AG04450 (cell line): ENCODE results near the gene TWIST1. TPM values are rescaled to one million over a fixed set of nuclear protein-coding genes. Genes with fewer than 3 reads are reported as not detected.

ENCODE experiments used
- CTCF ChIA-PET: fragments of 300-600, 350-600 bp; formaldehyde crosslinking; extraction: SDS; loops from one replicate; lab custom pipeline; 2022; ENCODE audit warnings: antibody characterized with exemption, inconsistent platforms; lab: Charles Lee
- POLR2A ChIA-PET: fragments of 350-600 bp; formaldehyde crosslinking; extraction: SDS; loops from one replicate; lab custom pipeline; 2021; ENCODE audit warnings: antibody characterized with exemption, inconsistent platforms; lab: Yijun Ruan, JAX
- DNase-seq: peaks from one replicate; pipeline ENCODE4 v3.0.0-alpha.2; 2011; ENCODE audit warnings: low read depth, low spot score
- H3K27ac ChIP-seq: one replicate; pipeline ENCODE4 v1.5.1; 2012; ENCODE audit warnings: low read depth, low read length, control low read depth
- H3K27me3 ChIP-seq: one replicate; pipeline ENCODE4 v1.6.0; 2012; ENCODE audit warnings: low read length; ENCODE audit not compliant: control insufficient read depth, insufficient read depth
- H3K4me3 ChIP-seq: 2 replicates; pipeline ENCODE4 v1.5.1; 2011; ENCODE audit warnings: mild to moderate bottlenecking, low read depth, low read length, control low read depth
- H3K9me3 ChIP-seq: 2 replicates; pipeline ENCODE4 v1.5.1; 2012; ENCODE audit warnings: low read length; ENCODE audit not compliant: control insufficient read depth, insufficient read depth
- CTCF ChIP-seq: IDR thresholded peaks from 2 replicates; pipeline ENCODE4 v1.5.1; 2011; ENCODE audit warnings: low read depth, low read length, control low read depth, inconsistent platforms
- polyA plus RNA-seq: library from polyadenylated mRNA; depleted of rRNA; stranded (reverse); fragments of >200 nt; gene quantifications from 2 replicates; pipeline ENCODE4 v1.2.3, GENCODE V29; 2011

Gene TWIST1
- polyA plus RNA-seq, 1 experiment, result 19.4 TPM

- H3K27me3 ChIP-seq, result no peaks in the 10 kb centered on the region
- ChIA-PET POLR2A (interaction anchor here (0.6 to 0.9 kb wide), 2 partner anchors 223 to 531 kb away, joined by 3 to 4 read pairs; no protein-coding TSS in a partner anchor), CTCF (interaction anchor here (0.6 to 9.9 kb wide), 8 partner anchors 8 to 761 kb away, joined by 3 to 75 read pairs (median 4); no protein-coding TSS in a partner anchor)
- DNase-seq, result no peak
- H3K27ac ChIP-seq, result no peak overlapping the region
- peak overlapping the region; percentile 94 for H3K4me3 ChIP-seq
- peaks cover 9% of the 10 kb centered on the region for H3K9me3 ChIP-seq
- no peak for TF ChIP-seq CTCF
These were observed 3.4 kb downstream of the TWIST1 start for GRCh38 chr7:19113855-19114550.

- Histone ChIP-seq H3K27me3 (no peaks in the 10 kb centered on the region), H3K27ac (no peak overlapping the region), H3K9me3 (peaks cover 6% of the 10 kb centered on the region), H3K4me3 (no peak overlapping the region)
- no peak for TF ChIP-seq CTCF
- ChIA-PET CTCF (interaction anchor here (1.4 to 3.3 kb wide), 2 partner anchors 420 to 447 kb away, joined by 4 to 12 read pairs; no protein-coding TSS in a partner anchor), POLR2A (no interaction called here)
- DNase-seq, result no peak
These were observed 4.5 kb downstream of the TWIST1 start for GRCh38 chr7:19113002-19113350.

- Histone ChIP-seq H3K27me3 (no peaks in the 10 kb centered on the region), H3K27ac (no peak overlapping the region), H3K4me3 (no peak overlapping the region), H3K9me3 (peaks cover 6% of the 10 kb centered on the region)
- no peak for DNase-seq
- ChIA-PET CTCF (interaction anchor here (1.4 to 3.3 kb wide), 2 partner anchors 419 to 446 kb away, joined by 4 to 12 read pairs; no protein-coding TSS in a partner anchor), POLR2A (no interaction called here)
- TF ChIP-seq CTCF, result no peak
These were observed 5.0 kb downstream of the TWIST1 start for GRCh38 chr7:19112274-19113001.

GRCh38 chr7:19111474-19112273, 5.8 kb downstream of the TWIST1 start:
- POLR2A ChIA-PET, result no interaction called here
- no peak for TF ChIP-seq CTCF
- H3K27ac ChIP-seq, result no peak overlapping the region
- peaks cover 6% of the 10 kb centered on the region for H3K9me3 ChIP-seq
- no peaks in the 10 kb centered on the region for H3K27me3 ChIP-seq
- DNase-seq, result no peak
- CTCF ChIA-PET, result no interaction called here
- no peak overlapping the region for H3K4me3 ChIP-seq
